Testis (tissue), 3 donors: Measurements from ENCODE around the gene INTS3. TPM values are rescaled to one million over a fixed set of nuclear protein-coding genes. Genes with fewer than 3 reads are reported as not detected.

Experiments used
- DNase-seq: peaks from one replicate; pipeline ENCODE4 v3.0.0-alpha.2; 2019
- H3K27ac ChIP-seq, 2 donors: fragments of 200-600 bp; sonication (generic); one replicate each; pipeline ENCODE4 v1.5.1; 2019
- H3K27me3 ChIP-seq: fragments of 200-600 bp; sonication (generic); one replicate; pipeline ENCODE4 v1.5.1; 2019
- H3K36me3 ChIP-seq: fragments of 200-600 bp; sonication (generic); one replicate; pipeline ENCODE4 v1.5.1; 2017; ENCODE audit warnings: low read depth; ENCODE audit errors: missing control alignments
- H3K4me1 ChIP-seq: fragments of 200-600 bp; sonication (generic); one replicate; pipeline ENCODE4 v1.5.1; 2019
- H3K4me3 ChIP-seq, 2 donors: fragments of 200-600 bp; sonication (generic); one replicate each; pipeline ENCODE4 v1.5.1; 2017 to 2019
- H3K9me3 ChIP-seq: fragments of 200-600 bp; sonication (generic); one replicate; pipeline ENCODE4 v1.5.1; 2017
- POLR2A ChIP-seq: fragments of 450-650 bp; IDR thresholded peaks from one replicate; pipeline ENCODE4 v1.6.1; 2017; ENCODE audit warnings: antibody characterized with exemption, mild to moderate bottlenecking, moderate library complexity
- WGBS, 2 donors: methylation state at CpG; one replicate each; pipeline ENCODE4 v1.1.5; 2018; 5-methylcytosine and 5-hydroxymethylcytosine counted together
- intact Hi-C: fragments of 100-400 bp; cut with DNase I; formaldehyde crosslinking; loops from one replicate; pipeline ENCODE4 v1.15.1; 2023; ENCODE audit warnings: low total_unique reads
- polyA plus RNA-seq: library from polyadenylated mRNA; stranded (reverse); fragments of 350-450 nt; fragmentation: Illumina TruSeq; extraction: RNeasy Lipid Tissue Mini Kit (QIAGEN cat#74804); gene quantifications from one replicate; pipeline ENCODE4 v1.2.3, GENCODE V29; 2014; ENCODE audit warnings: low read depth, low replicate concordance; ENCODE audit not compliant: insufficient read depth
- total RNA-seq, 2 donors: library from RNA; depleted of rRNA; stranded (reverse); fragments of >200 nt; gene quantifications; one replicate each; pipeline ENCODE4 v1.2.3, GENCODE V29; 2016
- TF ChIP-seq, protein P1 (sequence below), 3 experiments: fragments of 450-650 bp in 2 of 3; fragments of 200-600 bp in 1 of 3; sonication (generic) in 1 of 3; IDR thresholded peaks; one replicate each; pipeline ENCODE4 v1.5.1; 2016 to 2019; ENCODE audit warnings: antibody characterized with exemption in 3 of 3, mild to moderate bottlenecking in 2 of 3, moderate library complexity in 1 of 3

Gene INTS3
- total and polyA plus RNA-seq, 3 donors from 2014 or later: 66.1 to 121 (median 113) TPM

DNA sequence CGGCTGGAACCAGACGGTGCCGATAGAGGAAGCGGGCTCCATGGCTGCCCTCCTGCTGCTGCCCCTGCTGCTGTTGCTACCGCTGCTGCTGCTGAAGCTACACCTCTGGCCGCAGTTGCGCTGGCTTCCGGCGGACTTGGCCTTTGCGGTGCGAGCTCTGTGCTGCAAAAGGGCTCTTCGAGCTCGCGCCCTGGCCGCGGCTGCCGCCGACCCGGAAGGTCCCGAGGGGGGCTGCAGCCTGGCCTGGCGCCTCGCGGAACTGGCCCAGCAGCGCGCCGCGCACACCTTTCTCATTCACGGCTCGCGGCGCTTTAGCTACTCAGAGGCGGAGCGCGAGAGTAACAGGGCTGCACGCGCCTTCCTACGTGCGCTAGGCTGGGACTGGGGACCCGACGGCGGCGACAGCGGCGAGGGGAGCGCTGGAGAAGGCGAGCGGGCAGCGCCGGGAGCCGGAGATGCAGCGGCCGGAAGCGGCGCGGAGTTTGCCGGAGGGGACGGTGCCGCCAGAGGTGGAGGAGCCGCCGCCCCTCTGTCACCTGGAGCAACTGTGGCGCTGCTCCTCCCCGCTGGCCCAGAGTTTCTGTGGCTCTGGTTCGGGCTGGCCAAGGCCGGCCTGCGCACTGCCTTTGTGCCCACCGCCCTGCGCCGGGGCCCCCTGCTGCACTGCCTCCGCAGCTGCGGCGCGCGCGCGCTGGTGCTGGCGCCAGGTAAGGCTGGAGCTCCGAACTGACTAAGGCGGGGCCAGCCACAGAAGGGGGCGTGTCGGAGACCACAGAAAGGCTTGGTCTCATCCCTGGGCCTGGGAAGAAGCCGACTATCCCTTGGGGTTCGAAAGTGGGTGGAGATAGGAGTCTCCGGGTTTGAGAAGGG, 47.8 kb downstream of the INTS3 start:
- H3K27me3 ChIP-seq: no peaks in the 10 kb centered on the region
- peak overlapping the region; percentile 55 to 68 for H3K4me3 ChIP-seq
- intact Hi-C loops: no loop called here
- no peaks in the 10 kb centered on the region for H3K36me3 ChIP-seq
- no peaks in the 10 kb centered on the region for H3K9me3 ChIP-seq
- WGBS, 2 donors: 0 to 1% methylated on average over 15 to 59 of the region's 83 CpGs
- no peak for TF ChIP-seq POLR2A
- TF ChIP-seq, protein P1, sequence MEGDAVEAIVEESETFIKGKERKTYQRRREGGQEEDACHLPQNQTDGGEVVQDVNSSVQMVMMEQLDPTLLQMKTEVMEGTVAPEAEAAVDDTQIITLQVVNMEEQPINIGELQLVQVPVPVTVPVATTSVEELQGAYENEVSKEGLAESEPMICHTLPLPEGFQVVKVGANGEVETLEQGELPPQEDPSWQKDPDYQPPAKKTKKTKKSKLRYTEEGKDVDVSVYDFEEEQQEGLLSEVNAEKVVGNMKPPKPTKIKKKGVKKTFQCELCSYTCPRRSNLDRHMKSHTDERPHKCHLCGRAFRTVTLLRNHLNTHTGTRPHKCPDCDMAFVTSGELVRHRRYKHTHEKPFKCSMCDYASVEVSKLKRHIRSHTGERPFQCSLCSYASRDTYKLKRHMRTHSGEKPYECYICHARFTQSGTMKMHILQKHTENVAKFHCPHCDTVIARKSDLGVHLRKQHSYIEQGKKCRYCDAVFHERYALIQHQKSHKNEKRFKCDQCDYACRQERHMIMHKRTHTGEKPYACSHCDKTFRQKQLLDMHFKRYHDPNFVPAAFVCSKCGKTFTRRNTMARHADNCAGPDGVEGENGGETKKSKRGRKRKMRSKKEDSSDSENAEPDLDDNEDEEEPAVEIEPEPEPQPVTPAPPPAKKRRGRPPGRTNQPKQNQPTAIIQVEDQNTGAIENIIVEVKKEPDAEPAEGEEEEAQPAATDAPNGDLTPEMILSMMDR (IDR thresholded peaks at IDR 0.05): no peak
- peak; percentile 83 for DNase-seq
- H3K27ac ChIP-seq: peak overlapping the region; percentile 61 to 87
- peaks cover 43% of the 10 kb centered on the region for H3K4me1 ChIP-seq

DNA sequence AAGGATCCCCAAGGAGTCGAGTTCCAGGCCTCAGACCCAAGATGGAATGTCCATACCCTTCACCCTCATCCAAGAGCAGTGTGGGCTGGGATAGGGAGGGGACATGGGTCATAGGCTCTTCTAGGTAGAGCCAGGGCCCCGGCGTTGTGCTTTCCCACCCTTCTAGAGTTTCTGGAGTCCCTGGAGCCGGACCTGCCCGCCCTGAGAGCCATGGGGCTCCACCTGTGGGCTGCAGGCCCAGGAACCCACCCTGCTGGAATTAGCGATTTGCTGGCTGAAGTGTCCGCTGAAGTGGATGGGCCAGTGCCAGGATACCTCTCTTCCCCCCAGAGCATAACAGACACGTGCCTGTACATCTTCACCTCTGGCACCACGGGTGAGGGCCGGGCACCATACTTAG, 48.5 kb downstream of the INTS3 start:
- 35 to 36% methylated on average over 10 of the region's 10 CpGs for WGBS, 2 donors
- peaks cover 42% of the 10 kb centered on the region for H3K4me1 ChIP-seq
- H3K36me3 ChIP-seq: no peaks in the 10 kb centered on the region
- intact Hi-C loops: no loop called here
- peak overlapping the region; percentile 55 to 68 for H3K4me3 ChIP-seq
- peak overlapping the region; percentile 61 to 87 for H3K27ac ChIP-seq
- no peak for DNase-seq
- TF ChIP-seq, protein P1 (IDR thresholded peaks at IDR 0.05): no peak
- TF ChIP-seq POLR2A: no peak
- H3K27me3 ChIP-seq: no peaks in the 10 kb centered on the region
- no peaks in the 10 kb centered on the region for H3K9me3 ChIP-seq

GRCh38 chr1:153776845-153777370, 49.1 kb downstream of the INTS3 start:
- Histone ChIP-seq H3K36me3 (no peaks in the 10 kb centered on the region), H3K27ac (no peak overlapping the region), H3K4me3 (no peak overlapping the region), H3K9me3 (no peaks in the 10 kb centered on the region), H3K4me1 (peaks cover 42% of the 10 kb centered on the region), H3K27me3 (no peaks in the 10 kb centered on the region)
- TF ChIP-seq POLR2A: no peak
- TF ChIP-seq, protein P1 (IDR thresholded peaks at IDR 0.05): no peak
- WGBS, 2 donors: 74% methylated on average over 10 of the region's 10 CpGs
- intact Hi-C loops: no loop called here
- no peak for DNase-seq

- peak; percentile 65 for DNase-seq
- WGBS, 2 donors: 53 to 64% methylated on average over 6 to 7 of the region's 7 CpGs
- H3K4me3 ChIP-seq: no peak overlapping the region
- intact Hi-C loops: no loop called here
- no peaks in the 10 kb centered on the region for H3K9me3 ChIP-seq
- no peak for TF ChIP-seq POLR2A
- TF ChIP-seq, protein P1 (IDR thresholded peaks at IDR 0.05): no peak
- H3K36me3 ChIP-seq: no peaks in the 10 kb centered on the region
- no peak overlapping the region for H3K27ac ChIP-seq
- peaks cover 42% of the 10 kb centered on the region for H3K4me1 ChIP-seq
- H3K27me3 ChIP-seq: no peaks in the 10 kb centered on the region
These were observed 49.8 kb downstream of the INTS3 start for GRCh38 chr1:153777648-153778047.
